GM12878 (cell line): ENCODE data around the gene ARL3. TPM values are rescaled to one million over a fixed set of nuclear protein-coding genes. Genes with fewer than 3 reads are reported as not detected.

Source experiments
- ATF2 ChIP-seq: IDR thresholded peaks from 2 replicates; pipeline ENCODE4 v1.6.1; 2012; ENCODE audit warnings: low read length, inconsistent platforms
- BHLHE40 ChIP-seq, 2 experiments: fragments of 450-650 bp in 1 of 2; IDR thresholded peaks; 2 replicates each; pipeline ENCODE4 v1.6.1; 2011 to 2017; ENCODE audit warnings: low read depth in 2 of 2, borderline replicate concordance in 1 of 2, improper control_type of control experiment in 1 of 2, low read length in 1 of 2, mild to moderate bottlenecking in 1 of 2
- BMI1 ChIP-seq: fragments of 450-650 bp; IDR thresholded peaks from 2 replicates; pipeline ENCODE4 v1.6.1; 2016; ENCODE audit warnings: mild to moderate bottlenecking, moderate library complexity, borderline replicate concordance
- ELK1 ChIP-seq: IDR thresholded peaks from 2 replicates; pipeline ENCODE4 v1.6.1; 2012; ENCODE audit warnings: low read depth, low read length, improper control_type of control experiment
- EP300 ChIP-seq, 2 experiments: fragments of 150-350 bp in 1 of 2; IDR thresholded peaks; 2 replicates each; pipeline ENCODE4 v1.6.1; 2011 to 2012; ENCODE audit warnings: low read depth in 2 of 2, low read length in 2 of 2, borderline replicate concordance in 1 of 2, improper control_type of control experiment in 1 of 2, inconsistent platforms in 1 of 2; ENCODE audit not compliant: control insufficient read depth in 1 of 2
- ETV6 ChIP-seq, 2 experiments: fragments of 450-650 bp in 1 of 2; IDR thresholded peaks in 1 of 2; conservative IDR thresholded peaks in 1 of 2; 2 replicates each; pipeline ENCODE4 v1.6.1; 2014; ENCODE audit warnings: antibody characterized with exemption in 1 of 2, borderline replicate concordance in 1 of 2, low read depth in 1 of 2, mild to moderate bottlenecking in 1 of 2, moderate library complexity in 1 of 2
- FOXM1 ChIP-seq: IDR thresholded peaks from 2 replicates; pipeline ENCODE4 v1.6.1; 2012; ENCODE audit warnings: low read depth, mild to moderate bottlenecking, inconsistent platforms, low read length, moderate library complexity
- GATAD2B ChIP-seq: fragments of 450-650 bp; conservative IDR thresholded peaks from 2 replicates; pipeline ENCODE4 v1.6.1; 2017; ENCODE audit warnings: low read depth, mild to moderate bottlenecking, moderate library complexity
- HDAC2 ChIP-seq: fragments of 200-600 bp; sonication (generic); IDR thresholded peaks from 2 replicates; pipeline ENCODE4 v1.6.1; 2017
- KLF5 ChIP-seq: fragments of 450-650 bp; IDR thresholded peaks from 2 replicates; pipeline ENCODE4 v1.6.1; 2014; ENCODE audit warnings: mild to moderate bottlenecking; ENCODE audit not compliant: partially characterized antibody
- MAX ChIP-seq: IDR thresholded peaks from 2 replicates; pipeline ENCODE4 v1.6.1; 2012; ENCODE audit warnings: low read depth, low read length, improper control_type of control experiment
- MYC ChIP-seq: IDR thresholded peaks from 2 replicates; pipeline ENCODE4 v1.6.1; 2011; ENCODE audit warnings: mild to moderate bottlenecking, low read length, moderate library complexity, inconsistent platforms; ENCODE audit not compliant: insufficient read depth, insufficient replicate concordance, insufficient read length, severe bottlenecking
- NBN ChIP-seq: fragments of 450-650 bp; IDR thresholded peaks from 2 replicates; pipeline ENCODE4 v1.6.1; 2016
- NFYB ChIP-seq: IDR thresholded peaks from 2 replicates; pipeline ENCODE4 v1.6.1; 2011; ENCODE audit warnings: low read depth, mild to moderate bottlenecking, low read length, improper control_type of control experiment, moderate library complexity; ENCODE audit not compliant: insufficient read depth
- NR2F1 ChIP-seq: fragments of 450-650 bp; conservative IDR thresholded peaks from 2 replicates; pipeline ENCODE4 v1.6.1; 2017; ENCODE audit warnings: mild to moderate bottlenecking
- PKNOX1 ChIP-seq: fragments of 450-650 bp; IDR thresholded peaks from 2 replicates; pipeline ENCODE4 v1.6.1; 2016; ENCODE audit warnings: mild to moderate bottlenecking
- RAD51 ChIP-seq: fragments of 450-650 bp; IDR thresholded peaks from 2 replicates; pipeline ENCODE4 v1.6.1; 2016; ENCODE audit warnings: moderate library complexity, mild to moderate bottlenecking, inconsistent platforms
- RB1 ChIP-seq: fragments of 450-650 bp; formaldehyde crosslinking; IDR thresholded peaks from 2 replicates; pipeline ENCODE4 v1.6.1; 2017; ENCODE audit warnings: mild to moderate bottlenecking, borderline replicate concordance
- TCF3 ChIP-seq: IDR thresholded peaks from 2 replicates; pipeline ENCODE4 v1.6.1; 2012; ENCODE audit warnings: low read depth, mild to moderate bottlenecking, low read length, borderline replicate concordance; ENCODE audit not compliant: insufficient read depth
- USF1 ChIP-seq: IDR thresholded peaks from 2 replicates; pipeline ENCODE4 v1.6.1; 2011; ENCODE audit warnings: borderline replicate concordance, low read depth, mild to moderate bottlenecking, moderate library complexity, mixed read lengths, low read length; ENCODE audit not compliant: insufficient read depth; ENCODE audit errors: extremely low read length
- USF2 ChIP-seq: IDR thresholded peaks from 2 replicates; pipeline ENCODE4 v1.6.1; 2011; ENCODE audit warnings: low read depth, low read length, improper control_type of control experiment, borderline replicate concordance
- ZNF622 ChIP-seq: fragments of 450-650 bp; IDR thresholded peaks from 2 replicates; pipeline ENCODE4 v1.6.1; 2017; ENCODE audit warnings: mild to moderate bottlenecking, inconsistent platforms
- polyA plus RNA-seq, 11 experiments: library from polyadenylated mRNA; depleted of rRNA in 4 of 11; unstranded in 6 of 11; stranded (reverse) in 5 of 11; fragments of >200 nt; fragmentation: Nextera tagmentation in 4 of 11; fragmentation: Illumina TruSeq in 1 of 11; extraction: Ambion mirVana in 4 of 11; extraction: Trizol in 1 of 11; gene quantifications; 1 replicate in 1 of 11; 2 replicates in 10 of 11; pipeline versions ENCODE4 v1.2.1 to v1.2.3, GENCODE V29; 2011 to 2016; ENCODE audit warnings: inconsistent platforms in 2 of 11, missing spikeins in 2 of 11, low read depth in 1 of 11
- total RNA-seq, 4 experiments: library from RNA; depleted of rRNA in 3 of 4; stranded (reverse); fragments of >200 nt in 3 of 4; fragmentation: Illumina TruSeq in 1 of 4; extraction: Trizol in 1 of 4; gene quantifications; 2 replicates each; pipeline versions ENCODE4 v1.2.1 to v1.2.3, GENCODE V29; 2013 to 2021

The ARL3 gene
- total and polyA plus RNA-seq, 10 of the 15 experiments (the other 5 are each of a cell fraction or from before 2014, with no cell fraction given): 4.9 to 26.1 (median 11.0) TPM

GRCh38 chr10:102678842-102679289 lies 35.3 kb downstream of the ARL3 start (continued):
- TF ChIP-seq TCF3 (0 out of 2 replicates have a peak, but pooled peaks have one; percentile 27), NFYB (no peak), KLF5 (no peak), HDAC2 (no peak), ZNF622 (no peak), NBN (0 out of 2 replicates have a peak, but pooled peaks have one; percentile 15), FOXM1 (no peak), ATF2 (no peak), RAD51 (peak; percentile 54; the same call in 1 of the 2 replicates), BHLHE40 (IDR thresholded peaks at IDR 0.05; ENCODE audit: borderline replicate concordance in 1 of 2, low read depth in 2 of 2, low read length in 1 of 2) (0 out of 4 replicates have a peak, but pooled peaks of 1 of the 2 experiments have one; percentile 10), ETV6 (conservative IDR thresholded peaks at IDR 0.05 in 1 of 2, IDR thresholded peaks at IDR 0.05 in 1 of 2; ENCODE audit: borderline replicate concordance in 1 of 2, low read depth in 1 of 2) (no peak), RB1 (0 out of 2 replicates have a peak, but pooled peaks have one; percentile 74), USF2 (peak; percentile 2; the same call in 1 of the 2 replicates), NR2F1 (0 out of 2 replicates have a peak, but pooled peaks have one; percentile 32), MAX (peak; percentile 16; the same call in 1 of the 2 replicates), EP300 (IDR thresholded peaks at IDR 0.05; ENCODE audit: borderline replicate concordance in 1 of 2, control insufficient read depth in 1 of 2, low read depth in 2 of 2, low read length in 2 of 2) (no peak), BMI1 (no peak), PKNOX1 (peak; percentile 25; the same call in 1 of the 2 replicates), ELK1 (no peak), USF1 (peak; percentile 57), MYC (no peak), GATAD2B (0 out of 2 replicates have a peak, but pooled peaks have one; percentile 43)
